Hematopoietic multipotent progenitor cell (in vitro differentiated cells): ENCODE measurements around the gene ZNF217. TPM values are rescaled to one million over a fixed set of nuclear protein-coding genes. Genes with fewer than 3 reads are reported as not detected.
"Not testable (repeated sequence)": the region's sequence is repeated elsewhere in the genome, so short reads cannot be mapped to it uniquely, and the experiment has no call there.

Experiments
- DNase-seq, 3 donors: peaks; one replicate each; pipeline ENCODE4 v3.0.0-alpha.2; 2011 to 2015; ENCODE audit warnings: low read depth in 2 of 3, low spot score in 2 of 3
- total RNA-seq: library from RNA; depleted of rRNA; stranded (reverse); fragments of >200 nt; gene quantifications from one replicate; pipeline ENCODE4 v1.2.3, GENCODE V29; 2012

ZNF217 gene
- total RNA-seq, 1 donor = 26.7 TPM

DNA sequence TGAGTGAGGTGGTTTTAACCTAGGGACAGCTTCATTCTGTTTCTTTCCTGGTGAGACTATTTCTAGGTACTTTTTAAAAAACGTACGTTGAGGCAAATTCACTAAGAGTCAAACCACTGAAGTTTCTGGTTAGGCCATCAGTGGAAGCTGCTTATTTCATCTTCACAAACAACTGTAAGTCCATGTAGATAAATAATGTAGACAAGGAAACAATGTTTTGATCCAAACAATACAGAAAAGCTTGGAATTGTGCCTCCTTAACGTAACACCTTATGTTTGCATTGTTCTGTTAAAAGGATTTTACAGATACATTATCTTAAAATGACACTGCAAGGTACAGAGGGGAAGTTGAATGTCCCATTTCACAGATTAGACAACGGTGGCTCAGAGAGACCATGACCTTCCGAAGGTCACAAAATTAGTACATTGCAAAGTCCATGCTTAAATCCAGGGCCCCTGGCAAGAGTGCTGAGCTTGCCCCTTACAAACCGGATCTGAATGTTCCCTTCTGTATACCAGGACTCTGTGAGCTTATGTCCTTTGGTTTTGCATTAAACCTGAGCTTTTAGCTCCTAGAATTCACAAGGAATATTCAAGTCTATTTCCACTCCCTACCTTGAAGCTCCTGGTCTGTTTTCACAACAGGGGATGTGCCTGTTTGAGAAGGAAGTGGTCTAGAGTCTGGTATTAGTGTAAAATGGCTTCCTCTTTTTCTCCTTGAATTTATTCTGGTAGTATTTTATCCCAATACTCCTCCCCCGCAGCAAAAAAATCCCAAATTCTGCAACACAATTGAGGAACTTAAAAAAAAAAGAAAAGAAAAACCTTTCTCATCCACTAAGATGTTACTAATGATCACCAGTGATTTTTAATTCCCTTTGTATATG lies 28.9 kb upstream of the ZNF217 start:
- peak in 1 of 3 donors; percentile 40 for DNase-seq

DNA sequence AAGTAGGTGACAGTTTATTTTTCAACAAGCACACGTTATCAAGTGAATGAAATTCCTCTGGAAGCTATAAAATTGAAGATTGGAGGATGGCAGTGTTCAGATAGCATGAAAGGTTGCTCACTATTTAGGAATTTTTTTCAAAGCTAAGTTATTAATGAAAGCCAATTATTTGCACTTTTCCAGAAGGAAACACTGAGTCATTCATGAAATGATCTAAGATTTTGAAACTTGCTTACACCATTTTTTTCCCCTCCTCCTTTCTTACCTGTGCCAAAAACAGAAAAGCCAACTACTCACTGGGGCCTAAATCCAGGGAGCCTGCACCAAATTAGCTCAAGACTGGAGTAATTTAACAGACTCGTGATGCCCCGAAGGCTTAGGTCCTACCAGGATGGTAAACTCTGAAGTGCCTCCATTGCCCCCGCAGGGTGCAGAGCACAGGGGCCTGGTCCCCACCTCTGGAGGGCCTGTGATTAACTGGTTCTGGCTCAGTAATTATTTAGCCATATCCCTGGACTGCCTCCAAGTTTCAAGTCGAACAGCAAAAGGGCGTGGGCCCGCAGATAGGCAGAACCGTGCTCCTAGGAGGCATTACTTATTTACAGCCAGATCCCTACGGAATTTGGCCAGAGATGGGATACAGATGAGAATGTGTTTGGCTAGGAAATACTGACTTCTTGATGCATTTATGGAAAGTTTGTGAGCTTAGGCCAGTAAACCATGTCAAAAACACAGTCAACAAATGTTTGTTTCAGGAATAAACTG lies 28.0 kb upstream of the ZNF217 start:
- no peak for DNase-seq

DNA sequence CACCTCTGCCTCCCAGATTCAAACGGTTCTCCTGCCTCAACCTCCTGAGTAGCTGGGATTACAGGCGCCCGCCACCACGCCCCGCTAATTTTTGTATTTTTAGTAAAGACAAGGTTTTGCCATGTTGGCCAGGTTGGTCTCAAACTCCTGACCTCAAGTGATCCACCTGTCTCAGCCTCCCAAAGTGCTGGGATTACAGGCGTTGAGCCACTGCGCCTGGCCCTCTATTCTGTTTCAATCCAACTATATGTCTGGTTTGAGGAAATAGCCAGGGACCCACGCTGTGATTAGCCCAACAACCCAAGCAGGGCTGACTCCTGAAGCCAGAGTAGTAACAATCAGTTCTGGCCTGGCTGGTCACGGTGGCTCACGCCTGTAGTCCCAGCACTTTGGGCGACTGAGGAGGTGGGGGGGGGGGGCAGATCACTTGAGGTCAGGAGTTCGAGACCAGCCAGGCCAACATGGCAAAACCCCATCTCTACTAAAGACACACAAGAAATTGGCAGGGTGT lies 24.9 kb upstream of the ZNF217 start:
- DNase-seq = not testable (repeated sequence)

DNA sequence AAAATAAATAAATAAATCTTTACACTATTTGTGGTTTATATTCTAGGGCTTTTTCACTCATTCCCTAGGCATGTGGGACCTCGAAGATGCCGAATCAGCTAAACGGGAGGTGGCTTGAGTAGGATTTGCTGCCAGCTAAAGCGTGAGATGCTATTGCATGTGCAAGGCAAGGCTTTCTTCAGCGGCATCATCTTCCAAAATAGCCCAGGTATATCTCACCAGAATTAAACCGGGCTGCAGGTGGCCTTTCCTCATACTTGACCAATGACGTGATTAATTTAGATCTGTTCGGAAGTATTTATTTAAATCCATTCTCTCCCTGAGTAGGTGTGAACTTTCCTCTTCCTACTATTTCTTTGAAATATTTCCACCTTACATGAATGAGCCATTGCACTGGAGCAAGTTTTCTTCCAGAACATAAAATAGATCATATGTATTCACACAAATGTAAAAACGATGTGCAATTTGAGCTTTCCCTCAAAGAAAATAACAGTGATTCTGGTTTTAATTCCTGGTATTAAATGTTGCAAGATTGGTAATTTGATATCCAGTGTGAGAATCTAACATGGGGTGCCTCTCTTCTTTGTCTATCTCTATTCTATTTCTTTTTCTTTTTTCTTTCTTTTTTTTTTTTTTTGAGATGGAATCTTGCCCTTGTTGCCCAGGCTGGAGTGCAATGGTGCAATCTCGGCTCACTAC lies 24.3 kb upstream of the ZNF217 start:
- no peak for DNase-seq

DNA sequence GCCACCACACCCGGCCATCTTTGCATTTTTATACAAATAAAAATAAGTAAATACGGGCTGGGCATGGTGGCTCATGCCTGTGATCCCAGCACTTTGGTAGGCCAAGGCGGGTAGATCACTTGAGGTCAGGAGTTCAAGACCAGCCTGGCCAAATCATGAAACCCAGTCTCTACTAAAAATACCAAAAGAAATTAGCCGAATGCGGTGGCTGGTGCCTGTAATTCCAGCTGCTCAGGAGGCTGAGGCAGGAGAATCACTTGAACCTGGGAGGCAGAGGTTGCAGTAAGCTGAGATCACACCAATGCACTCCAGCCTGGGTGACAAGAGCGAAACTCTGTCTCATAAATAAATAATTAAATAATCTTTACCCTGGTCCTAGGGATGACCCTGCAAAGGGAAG lies 22.9 kb upstream of the ZNF217 start:
- DNase-seq = not testable (repeated sequence)

DNA sequence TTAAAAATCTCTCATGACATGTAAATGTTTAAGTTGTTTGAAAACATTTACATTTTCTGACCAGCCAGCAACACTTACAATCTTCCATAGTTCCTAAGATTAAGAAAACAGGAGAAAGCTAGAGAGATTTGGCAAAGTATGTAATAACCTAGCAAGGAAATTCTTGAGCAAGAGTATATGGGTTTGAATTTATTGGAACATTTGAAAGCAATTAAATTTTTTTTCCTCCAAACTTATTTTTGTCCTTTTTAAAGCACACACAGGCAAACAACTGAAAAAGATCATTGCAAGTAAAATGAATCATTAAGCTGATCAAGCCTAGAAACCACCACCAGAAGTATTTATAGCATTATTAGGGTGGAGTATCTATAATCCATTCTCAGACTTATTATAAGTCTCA lies 20.1 kb upstream of the ZNF217 start:
- DNase-seq = no peak

DNA sequence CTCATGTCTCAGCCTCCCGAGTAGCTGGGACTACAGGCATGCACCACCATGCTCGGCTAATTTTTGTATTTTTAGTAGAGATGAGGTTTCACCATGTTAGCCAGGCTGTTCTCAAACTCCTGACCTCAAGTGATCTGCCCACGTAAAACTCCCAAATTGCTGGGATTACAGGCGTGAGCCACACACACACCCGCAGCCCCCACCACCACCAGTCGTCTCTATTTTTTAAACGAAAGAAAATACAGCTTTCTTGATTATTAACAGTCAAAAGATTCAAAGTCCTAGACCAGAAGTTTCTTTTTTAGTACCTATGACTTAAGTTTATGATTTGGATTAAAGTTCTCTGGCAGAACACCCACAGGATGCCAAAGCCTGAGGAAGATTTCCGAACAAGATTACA lies 18.6 kb upstream of the ZNF217 start:
- DNase-seq = not testable (repeated sequence)

DNA sequence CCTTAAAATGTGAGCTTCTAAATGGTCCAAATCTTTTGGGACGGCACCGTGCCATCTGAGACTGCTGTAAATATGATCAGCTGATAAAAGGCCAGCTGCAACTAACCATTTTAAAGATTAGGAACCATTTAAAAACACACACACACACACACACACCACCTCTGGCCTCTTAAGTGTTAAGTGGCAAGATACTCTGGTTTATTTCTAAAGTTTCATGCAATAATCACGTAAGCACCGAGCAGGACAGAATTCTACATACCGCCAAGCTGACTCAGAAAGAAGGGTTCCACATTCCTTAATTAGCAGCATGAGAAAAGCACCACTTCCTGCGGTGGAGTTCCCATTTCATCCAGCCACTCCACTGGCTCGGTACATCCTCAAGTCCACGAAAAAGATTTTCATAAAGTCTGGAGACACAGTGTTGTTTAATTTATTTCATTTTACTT lies 17.8 kb upstream of the ZNF217 start:
- no peak for DNase-seq

DNA sequence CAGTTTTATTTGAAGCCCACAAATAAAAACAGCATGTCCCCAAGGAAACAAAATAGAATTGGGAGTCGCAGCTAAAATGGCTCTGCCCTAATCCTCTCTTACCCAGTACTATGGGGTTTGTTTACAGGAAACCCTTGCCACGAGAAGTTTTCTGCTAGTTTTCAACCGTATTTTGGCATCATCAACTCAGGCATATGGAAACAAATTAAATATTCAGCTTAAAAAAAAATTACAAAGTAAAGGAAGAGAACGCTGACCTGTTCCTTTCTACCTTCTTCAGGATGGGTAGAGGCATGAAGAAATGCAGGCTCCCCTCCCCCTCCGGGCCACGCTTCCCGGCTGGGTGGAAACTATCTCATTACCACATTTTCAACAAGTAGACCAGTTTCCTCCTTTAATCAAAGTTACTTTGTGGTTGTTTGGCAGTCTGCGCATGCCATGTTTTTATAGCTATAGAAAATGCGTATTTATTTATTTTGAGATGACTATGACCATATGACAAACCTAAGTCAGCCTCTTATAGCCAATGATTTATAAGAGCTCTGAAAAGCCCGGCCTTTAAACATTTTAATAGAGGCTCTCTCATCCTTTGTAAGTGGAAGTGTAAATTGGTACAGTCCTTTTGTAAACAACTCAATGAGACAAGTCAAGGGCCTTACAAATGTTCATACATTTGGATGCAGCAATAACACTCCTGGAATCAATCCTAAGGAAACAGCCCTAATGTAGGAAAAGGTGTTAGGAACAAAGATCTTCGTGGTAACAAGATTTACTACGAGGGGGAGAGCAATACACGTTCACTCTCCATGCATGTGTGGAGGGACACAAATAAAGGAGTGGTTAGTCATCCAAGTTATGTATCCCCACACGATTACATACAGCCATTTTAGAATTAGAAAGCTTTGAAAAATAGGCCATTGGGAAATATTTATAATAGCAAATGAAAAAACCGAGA lies 16.1 kb upstream of the ZNF217 start:
- peak in 1 of 3 donors; percentile 80 for DNase-seq

DNA sequence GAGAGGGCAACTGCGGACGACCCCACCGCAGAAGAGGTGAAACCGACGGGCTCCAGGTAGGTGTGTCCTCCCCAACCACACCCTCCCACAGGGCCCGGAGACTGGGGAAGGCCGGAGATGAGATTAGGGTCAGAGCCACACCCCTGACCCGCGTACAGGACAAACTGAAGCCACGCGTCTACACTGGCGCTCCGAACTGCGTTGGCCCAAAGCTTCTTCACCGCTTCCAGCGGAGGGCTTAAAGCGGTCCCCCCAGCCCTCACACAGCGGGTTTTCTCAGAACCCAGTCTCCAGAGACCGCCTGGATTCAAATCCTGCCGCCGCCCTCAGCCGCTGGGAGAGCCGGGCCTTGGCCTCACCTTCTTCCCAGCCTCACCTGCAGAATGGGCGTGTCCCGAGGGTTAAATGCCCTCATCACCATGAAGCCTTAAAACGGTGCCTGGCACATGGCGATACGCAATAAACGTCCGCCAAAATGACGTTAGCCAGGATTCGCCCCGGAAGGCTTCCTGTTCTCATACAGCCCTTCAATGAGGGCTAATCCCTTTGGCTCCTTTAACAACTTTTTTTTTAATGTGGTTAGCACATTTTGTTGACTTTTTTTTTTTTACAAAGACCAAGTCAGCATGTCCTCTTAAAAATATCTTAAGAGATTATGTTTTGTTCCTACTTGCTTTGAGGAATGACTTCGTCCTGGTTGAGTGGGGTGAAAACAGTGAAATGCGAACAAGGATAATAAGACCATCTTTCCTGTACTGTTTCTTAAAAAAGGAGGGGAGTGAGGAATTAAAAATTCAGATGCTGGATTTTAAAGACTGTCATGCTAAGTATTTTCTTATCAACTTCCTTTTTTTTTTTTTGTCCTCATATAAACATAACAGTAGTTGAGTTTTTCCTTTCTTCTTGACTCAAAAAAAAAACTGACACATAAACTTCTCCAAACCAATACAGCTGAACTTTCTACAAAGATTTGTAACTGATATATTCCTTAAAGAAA lies 15.1 kb upstream of the ZNF217 start:
- no peak for DNase-seq

DNA sequence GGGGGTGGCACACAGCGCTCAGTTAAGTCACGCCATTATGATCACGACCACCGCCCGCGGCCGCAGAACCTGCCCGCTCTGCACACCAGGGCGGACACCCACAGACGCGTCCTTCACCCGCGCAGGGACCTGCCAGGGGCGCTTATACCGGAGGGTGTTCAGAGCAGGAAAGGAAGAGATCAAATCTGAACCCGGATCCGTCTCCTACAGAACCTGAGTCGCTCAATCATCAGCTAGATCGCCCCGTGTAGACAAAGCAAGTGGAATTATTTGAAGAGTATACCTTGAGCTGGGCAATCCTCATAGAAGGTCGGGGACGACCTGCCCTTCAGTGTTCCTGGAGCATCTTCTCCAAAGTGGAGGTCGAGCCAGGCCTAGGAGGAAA lies 14.4 kb upstream of the ZNF217 start:
- DNase-seq = no peak

DNA sequence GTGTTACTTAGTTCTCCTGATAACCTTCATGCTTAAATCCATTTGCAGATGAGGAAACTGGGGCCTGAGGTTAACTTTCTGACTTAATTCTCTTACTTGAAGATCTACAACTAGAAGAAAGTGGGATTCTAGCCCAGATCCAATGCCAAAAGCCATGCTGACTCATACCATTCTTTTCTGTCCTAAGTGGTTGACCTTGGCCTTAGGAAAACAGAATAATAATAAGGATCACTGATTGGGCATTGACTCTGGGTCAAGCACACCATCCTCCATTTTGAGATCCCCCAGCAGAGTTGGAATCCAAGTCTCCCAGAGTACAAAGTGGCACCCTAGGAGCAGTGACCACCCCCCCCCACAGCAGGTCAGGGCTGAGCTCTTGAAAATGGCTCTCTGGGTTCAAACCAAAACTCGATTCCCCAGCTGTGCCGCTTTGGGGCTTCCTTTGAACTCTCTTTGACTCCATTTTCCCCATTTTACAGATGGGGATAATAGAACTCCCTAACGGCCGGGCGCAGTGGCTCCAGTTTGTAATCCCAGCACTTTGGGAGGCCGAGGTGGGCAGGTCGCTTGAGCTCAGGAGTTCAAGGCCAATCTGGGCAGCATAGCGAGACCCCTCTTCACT lies 12.8 kb upstream of the ZNF217 start:
- no peak for DNase-seq

DNA sequence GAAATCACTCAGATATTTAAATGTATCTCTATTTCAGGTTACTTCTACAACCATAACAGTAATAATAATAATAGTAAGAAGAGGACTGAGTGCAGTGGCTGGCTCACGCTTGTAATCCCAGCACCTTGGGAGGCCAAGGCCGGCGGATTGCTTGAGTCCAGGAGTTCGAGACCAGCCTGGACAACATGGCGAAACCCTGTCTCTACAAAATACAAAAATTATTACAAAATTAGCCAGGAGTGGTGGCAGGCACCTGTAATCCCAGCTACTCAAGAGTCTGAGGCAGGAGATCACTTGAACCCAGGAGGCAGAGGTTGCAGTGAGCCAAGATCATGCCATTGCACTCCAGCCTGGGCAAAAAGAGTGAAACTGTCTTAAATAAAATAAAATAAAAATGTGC lies 11.8 kb upstream of the ZNF217 start:
- DNase-seq = not testable (repeated sequence)

DNA sequence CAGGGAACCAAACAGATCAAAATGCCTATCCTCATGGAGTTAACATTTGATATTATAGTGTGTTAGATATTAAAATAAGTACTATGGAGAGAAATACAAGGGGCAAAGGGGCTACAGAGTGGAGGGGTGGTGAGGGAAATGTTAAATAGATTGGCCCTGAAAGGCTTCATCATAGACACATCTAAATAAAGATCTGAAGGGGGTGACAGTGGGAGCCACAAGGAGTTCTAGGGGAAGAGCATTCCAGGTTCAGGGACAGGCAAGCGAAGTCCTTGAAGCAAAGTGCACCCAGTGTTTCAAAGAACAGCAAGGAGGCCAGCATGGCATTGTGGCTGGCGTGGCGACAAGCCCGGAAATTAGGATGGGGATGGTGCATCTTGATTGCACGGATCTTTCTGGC lies 11.2 kb upstream of the ZNF217 start:
- DNase-seq = not testable (repeated sequence)

DNA sequence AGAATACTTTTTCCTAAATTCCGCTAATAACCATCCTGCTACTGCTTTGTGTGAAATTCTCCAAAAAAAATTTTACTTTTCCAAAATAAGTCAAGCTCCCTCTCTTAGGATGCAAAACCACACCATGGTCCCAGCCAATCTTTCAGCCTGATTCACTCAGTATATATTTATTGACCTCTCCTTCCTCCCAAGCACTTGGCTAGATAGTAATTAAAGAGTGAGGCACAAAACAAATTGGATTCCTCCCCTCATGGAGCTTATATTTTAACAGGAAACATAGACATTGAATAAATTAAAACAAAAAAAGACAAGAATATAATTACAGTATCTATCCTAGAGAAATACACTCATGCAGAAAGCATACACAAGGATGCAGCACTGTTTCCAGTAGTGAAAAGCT lies 9.0 kb upstream of the ZNF217 start:
- no peak for DNase-seq

DNA sequence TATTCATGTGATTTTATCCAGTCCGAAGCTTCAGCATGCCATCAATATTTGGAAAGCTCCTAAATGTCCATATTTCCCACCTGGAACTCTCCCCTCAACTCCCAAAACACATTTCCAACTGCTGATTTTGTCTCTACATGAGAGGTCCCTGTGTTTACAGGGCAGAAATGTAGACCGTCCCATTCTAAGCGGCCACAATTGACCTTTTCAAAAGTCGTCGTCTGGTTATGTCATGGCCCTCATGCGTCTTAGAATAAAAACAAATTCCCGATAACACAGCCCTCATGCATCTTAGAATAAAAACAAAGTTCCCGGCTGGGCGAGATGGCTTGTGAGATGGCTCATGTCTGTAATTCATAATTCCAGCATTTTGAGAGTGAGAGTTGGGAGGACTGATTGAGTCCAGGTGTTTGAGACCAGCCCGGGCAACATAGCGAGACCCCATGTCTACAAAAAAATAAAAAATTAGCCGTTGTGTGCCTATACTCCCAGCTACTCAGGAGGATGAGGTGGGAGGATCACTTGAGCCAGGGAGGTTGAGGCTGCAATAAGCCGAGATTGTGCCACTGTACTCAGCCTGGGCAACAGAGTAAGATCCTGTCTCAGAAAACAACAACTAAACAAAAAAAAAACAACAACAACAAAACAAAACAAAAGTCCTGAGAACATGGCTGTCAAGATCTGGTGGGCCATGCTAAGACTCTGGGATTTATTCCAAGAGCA lies 6.4 kb upstream of the ZNF217 start:
- DNase-seq = no peak

DNA sequence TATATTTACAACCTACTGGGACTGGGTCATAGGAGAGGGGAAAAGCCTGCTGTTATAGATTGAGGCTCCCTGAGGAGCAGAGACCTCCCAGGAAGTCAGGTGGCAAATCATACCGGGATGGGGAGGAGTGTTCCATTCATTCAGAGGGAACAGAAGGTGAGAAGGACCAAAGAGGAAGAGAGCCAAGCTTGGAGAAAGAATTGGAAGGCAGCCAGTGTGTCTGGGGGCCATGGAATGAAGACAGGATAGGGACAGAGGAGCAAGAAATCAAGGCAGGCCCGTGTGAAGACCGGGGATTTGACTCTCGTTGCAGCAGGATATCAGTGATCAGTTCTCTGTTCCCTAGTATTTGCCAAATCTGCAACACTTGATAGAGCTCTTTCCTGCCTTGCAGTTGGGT lies 5.7 kb upstream of the ZNF217 start:
- DNase-seq = no peak

DNA sequence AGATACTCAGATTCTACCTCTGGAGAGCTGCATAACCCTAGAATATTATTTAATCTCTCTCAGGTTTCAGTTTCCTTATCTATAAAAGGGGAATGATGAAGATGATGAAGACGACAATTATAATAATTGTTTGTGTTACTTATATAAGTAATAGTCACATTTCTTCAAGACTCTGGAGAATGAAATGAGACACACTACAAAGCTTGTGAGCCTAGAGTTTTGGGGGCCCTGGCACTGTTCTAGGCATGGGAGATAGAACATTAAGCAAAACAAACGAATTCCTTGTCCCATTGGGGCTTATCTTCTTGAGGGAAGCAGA lies 5.4 kb upstream of the ZNF217 start:
- DNase-seq = no peak
